NT2/D1 (cell line): ENCODE measurements around the gene POLR2J3.
"Not testable (repeated sequence)": the region's sequence is repeated elsewhere in the genome, so short reads cannot be mapped to it uniquely, and the experiment has no call there.

ENCODE experiments used
- DNase-seq: peaks from one replicate; pipeline ENCODE4 v3.0.0-alpha.2; 2011; ENCODE audit warnings: low read depth, low spot score
- H3K27me3 ChIP-seq: 2 replicates; pipeline ENCODE4 v1.6.0; 2011; ENCODE audit warnings: mild to moderate bottlenecking; ENCODE audit not compliant: insufficient read length, insufficient read depth
- H3K36me3 ChIP-seq: 2 replicates; pipeline ENCODE4 v1.6.1; 2011; ENCODE audit warnings: mild to moderate bottlenecking, low read length, mixed read lengths; ENCODE audit not compliant: insufficient read depth, insufficient read length
- H3K4me1 ChIP-seq: 2 replicates; pipeline ENCODE4 v1.5.1; 2011; ENCODE audit not compliant: insufficient read depth, insufficient read length
- H3K4me3 ChIP-seq: 2 replicates; pipeline ENCODE4 v1.5.1; 2011; ENCODE audit warnings: low read depth; ENCODE audit not compliant: insufficient read length
- H3K9ac ChIP-seq: 2 replicates; pipeline ENCODE4 v1.6.0; 2011; ENCODE audit warnings: low read depth; ENCODE audit not compliant: insufficient read length
- H3K9me3 ChIP-seq: 2 replicates; pipeline ENCODE4 v1.5.1; 2011; ENCODE audit warnings: mild to moderate bottlenecking, low read length; ENCODE audit not compliant: insufficient read depth

The POLR2J3 gene

DNA sequence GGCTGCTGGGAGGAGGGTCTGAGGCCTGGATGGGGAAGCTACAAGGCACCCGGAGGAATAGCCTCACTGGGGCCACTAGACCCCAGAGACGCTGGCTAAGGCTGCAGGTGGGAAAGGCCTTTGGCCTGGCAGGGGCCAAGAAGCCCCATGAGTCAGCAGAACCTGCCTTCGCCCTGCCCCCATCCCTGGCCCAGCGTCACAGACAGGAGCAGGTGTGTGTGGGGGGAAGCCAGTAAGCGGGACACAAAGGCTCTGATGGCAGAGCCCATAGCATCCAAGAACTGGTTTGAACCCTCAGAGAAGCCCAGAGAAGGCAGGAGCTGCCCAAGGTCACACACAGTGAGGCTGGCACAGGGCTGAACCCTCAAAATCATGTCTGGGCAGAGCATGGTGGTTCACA is 34.5 kb upstream of the POLR2J3 start:
- not testable (repeated sequence) for H3K4me1 ChIP-seq, H3K36me3 ChIP-seq, DNase-seq, H3K9me3 ChIP-seq, H3K27me3 ChIP-seq, H3K4me3 ChIP-seq, H3K9ac ChIP-seq

DNA sequence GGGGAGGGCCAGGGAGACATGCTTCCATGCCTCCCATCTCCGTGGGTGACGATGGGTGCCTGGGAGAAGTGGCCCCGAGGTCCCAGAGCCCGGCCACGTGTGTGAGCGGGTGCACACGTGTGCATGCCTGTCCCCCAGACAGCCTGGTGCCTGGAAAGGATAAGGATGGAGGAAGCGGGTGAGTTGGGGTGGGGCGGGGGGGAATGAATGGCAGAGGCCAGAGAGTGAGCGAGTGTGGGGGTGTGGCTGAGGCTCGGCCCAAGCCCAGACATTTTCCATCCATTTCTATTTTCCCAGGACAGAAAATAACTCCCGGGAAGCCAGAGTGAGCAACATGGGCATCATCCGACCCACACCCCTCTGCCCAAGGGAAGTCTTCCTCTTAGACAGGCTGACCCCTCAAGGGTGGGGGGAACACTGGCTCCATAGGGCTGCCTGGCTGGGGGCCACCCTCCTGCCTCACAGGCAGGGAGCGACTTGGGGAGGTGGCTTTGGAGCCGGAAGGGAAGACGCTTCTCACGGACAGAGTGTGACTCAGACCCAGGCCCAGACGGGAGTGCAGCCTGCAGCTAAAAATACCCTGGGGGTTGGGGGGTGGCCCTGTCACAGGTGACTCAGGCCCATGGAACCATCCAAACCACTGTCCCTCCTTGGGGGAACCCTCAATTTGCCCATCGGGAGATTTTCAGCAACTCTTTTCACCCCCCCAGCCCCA is 32.2 kb upstream of the POLR2J3 start:
- H3K9ac ChIP-seq, DNase-seq, H3K4me3 ChIP-seq, H3K9me3 ChIP-seq, H3K36me3 ChIP-seq, H3K27me3 ChIP-seq, H3K4me1 ChIP-seq: not testable (repeated sequence)

DNA sequence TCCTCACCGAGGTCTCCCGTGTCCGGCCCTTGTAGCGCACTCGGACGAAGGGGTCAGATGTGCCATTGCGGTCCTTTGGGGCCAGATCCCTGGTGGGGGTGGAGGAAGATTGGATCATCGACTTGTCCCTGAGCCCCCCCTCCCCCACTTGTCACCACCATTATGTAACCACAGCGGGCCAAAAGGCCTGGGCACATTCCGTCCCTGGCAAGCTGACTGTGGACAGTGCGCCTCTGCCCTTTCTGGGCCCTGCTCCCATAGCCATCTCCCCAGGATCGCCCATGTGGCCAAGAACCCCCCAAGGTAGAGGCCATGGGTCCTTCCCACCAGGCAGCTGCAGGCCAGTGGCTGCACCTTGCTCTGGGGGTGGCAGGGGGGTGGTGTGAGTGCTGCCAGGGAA is 29.9 kb upstream of the POLR2J3 start:
- not testable (repeated sequence) for H3K9me3 ChIP-seq, H3K27me3 ChIP-seq, H3K36me3 ChIP-seq, DNase-seq, H3K9ac ChIP-seq, H3K4me3 ChIP-seq, H3K4me1 ChIP-seq

DNA sequence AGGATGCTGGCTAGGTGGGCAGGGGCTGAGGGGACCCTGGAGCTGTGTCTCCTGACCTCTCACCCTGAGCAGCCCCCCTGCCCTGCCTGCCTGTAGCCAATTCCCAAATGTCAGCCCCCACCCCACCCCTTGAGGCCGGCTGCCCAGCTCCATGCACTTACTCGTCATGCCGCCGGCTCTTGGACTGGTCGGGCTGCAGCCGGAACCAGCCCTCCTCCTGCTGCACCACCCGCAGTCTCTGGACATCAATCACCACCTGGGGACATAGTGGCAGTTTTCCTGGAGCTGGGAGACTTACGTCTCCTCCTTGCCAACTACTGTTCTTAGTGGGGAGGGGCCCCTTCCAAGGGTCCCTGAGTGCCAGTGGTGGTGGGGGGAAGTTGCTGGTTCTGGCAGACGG is 27.3 kb upstream of the POLR2J3 start:
- DNase-seq, H3K9ac ChIP-seq, H3K36me3 ChIP-seq, H3K4me3 ChIP-seq, H3K9me3 ChIP-seq, H3K4me1 ChIP-seq, H3K27me3 ChIP-seq: not testable (repeated sequence)

DNA sequence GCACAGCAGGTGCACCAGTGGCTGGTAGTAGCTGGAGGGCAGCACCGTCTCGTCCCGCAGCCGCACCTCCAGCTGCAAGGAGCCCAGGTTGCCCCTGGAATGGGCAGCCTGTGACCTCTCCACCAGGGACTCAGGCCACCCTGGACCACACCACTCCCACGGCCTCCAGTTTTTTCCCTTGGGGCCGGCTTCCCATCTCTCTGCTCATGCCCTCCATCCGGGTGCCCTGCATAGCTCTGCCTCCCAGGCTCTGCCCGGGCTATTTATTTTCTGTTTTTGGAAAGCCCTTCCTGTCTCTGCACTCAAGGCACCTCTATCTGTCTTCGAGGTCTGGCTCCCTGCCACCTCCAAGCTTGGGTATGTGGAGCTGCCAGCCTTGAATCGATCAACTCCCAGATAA is 23.7 kb upstream of the POLR2J3 start:
- H3K4me3 ChIP-seq, DNase-seq, H3K4me1 ChIP-seq: not testable (repeated sequence)

DNA sequence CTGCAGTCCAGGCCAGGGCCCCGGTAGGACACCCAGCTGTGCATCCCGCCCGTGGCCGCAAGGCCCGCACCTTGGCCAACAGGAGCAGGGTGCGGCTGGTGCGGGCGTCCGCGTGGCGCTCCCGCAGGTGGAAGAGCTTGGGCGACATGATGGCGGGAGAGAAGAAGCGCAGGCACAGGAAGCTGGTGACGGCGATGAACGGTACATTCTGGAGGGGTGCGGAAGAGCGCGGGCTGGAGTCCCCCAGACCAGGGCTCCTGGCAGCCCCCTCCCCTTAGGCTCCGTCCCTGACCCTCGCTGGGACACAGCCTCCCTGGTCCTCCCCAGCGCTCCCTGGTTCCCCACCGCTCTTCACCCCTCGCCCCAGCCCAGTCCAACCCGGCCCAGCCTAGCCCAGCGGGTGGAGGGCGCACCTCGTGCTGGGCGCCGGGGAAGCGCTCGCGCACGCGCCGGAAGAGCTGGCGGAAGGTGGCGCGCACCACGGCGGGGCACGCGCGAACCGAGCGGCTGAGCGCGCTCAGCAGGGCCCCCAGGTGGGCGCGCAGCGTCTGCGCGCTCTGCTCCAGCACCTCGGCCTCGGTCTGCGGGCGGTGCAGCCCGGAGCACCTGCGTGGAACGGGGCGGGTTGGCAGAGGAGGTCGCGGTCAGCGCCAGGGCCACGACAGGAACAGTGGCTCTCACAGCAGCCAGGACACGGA is 21.4 kb upstream of the POLR2J3 start:
- H3K27me3 ChIP-seq, H3K9me3 ChIP-seq, H3K36me3 ChIP-seq, H3K9ac ChIP-seq, DNase-seq, H3K4me1 ChIP-seq, H3K4me3 ChIP-seq: not testable (repeated sequence)

More for the DNA sequence above, 23.7 kb upstream of the POLR2J3 start:
- not testable (repeated sequence) for H3K9ac ChIP-seq, H3K36me3 ChIP-seq, H3K9me3 ChIP-seq, H3K27me3 ChIP-seq

DNA sequence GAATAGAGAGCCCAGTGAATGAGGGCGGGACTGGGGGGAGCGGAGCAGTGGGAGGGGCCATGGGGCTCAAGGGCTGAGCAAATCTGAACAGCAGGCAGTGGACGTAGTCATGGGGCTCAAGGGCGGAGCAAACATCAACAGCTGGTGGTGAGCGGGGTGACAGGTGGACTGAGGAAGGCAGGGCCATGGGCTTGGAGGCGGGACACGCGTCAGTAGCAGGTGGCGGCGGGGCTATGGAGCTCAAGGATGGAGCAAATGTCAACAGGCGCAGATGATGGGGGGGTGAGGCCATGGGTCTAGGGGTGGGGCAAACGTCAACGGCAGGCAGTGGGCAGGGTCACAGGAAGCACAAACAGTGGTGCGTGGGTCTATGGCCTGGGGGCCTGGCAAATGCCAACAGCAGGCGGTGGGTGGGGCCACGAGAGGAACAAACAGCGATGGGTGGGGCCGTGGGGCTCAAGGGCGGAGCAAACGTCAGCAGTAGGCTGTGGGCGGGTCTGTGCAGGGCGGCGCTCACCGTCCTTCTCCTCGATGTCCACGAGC is 20.2 kb upstream of the POLR2J3 start:
- not testable (repeated sequence) for H3K36me3 ChIP-seq, H3K9ac ChIP-seq, H3K4me3 ChIP-seq, H3K4me1 ChIP-seq, H3K27me3 ChIP-seq, H3K9me3 ChIP-seq, DNase-seq

DNA sequence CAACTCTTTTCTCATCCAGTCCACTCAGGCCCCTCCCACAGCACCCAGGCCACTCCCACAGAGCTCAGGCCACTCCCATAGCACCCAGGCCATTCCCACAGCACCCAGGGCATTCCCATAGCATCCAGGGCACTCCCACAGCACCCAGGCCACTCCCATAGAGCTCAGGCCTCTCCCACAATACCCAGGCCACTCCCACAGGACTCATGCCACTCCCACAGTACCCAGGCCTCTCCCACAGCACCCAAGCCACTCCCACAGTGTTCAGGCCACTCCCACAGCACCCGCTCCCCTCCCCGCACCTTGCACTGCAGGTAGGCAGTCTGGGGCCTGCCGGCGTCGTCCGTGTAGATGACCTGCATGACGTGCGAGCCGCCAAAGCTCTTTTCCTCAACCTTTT is 17.5 kb upstream of the POLR2J3 start:
- H3K9me3 ChIP-seq, H3K4me3 ChIP-seq, DNase-seq, H3K9ac ChIP-seq, H3K4me1 ChIP-seq, H3K36me3 ChIP-seq, H3K27me3 ChIP-seq: not testable (repeated sequence)

DNA sequence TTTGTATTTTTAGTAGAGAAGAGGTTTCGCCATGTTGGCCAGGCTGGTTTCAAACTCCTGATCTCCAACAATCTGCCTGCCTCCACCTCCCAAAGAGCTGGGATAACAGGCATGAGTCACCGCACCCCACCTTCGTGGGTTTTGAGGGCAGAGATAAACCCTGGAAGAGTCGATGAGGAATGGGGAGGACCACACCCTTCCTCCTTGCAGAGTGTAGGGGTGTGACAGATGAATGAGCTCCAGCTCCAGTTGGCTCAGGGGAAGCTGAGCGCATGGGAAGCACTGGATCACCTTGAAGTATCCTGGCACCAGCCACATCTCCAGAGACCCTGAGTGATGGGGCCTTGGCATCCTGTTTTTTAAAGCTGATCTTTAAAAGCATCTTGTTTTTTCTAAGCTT is 11.1 kb upstream of the POLR2J3 start:
- DNase-seq, H3K9me3 ChIP-seq, H3K4me1 ChIP-seq, H3K4me3 ChIP-seq, H3K36me3 ChIP-seq, H3K27me3 ChIP-seq, H3K9ac ChIP-seq: not testable (repeated sequence)

DNA sequence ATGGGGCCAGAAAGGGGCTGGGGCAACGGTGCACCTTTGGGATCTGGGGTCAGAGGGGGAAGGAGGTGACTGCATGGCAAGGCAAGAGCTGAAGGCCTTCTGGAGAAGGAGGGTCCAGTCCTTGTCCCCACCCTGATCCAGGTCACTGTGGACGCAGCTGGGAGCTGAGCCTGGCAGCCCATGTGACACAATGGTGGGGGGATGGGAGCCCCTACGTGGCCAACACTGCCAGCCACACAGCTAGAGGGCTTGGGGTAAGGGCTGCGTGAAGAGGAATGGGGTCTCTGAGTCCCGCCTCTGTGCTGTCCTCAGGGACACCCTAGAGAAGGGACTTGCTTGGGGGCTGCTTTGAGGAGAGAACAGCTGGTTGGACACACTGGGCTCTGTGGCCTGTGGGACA is 9.3 kb upstream of the POLR2J3 start:
- H3K4me1 ChIP-seq, DNase-seq, H3K36me3 ChIP-seq, H3K9me3 ChIP-seq, H3K27me3 ChIP-seq, H3K9ac ChIP-seq, H3K4me3 ChIP-seq: not testable (repeated sequence)

DNA sequence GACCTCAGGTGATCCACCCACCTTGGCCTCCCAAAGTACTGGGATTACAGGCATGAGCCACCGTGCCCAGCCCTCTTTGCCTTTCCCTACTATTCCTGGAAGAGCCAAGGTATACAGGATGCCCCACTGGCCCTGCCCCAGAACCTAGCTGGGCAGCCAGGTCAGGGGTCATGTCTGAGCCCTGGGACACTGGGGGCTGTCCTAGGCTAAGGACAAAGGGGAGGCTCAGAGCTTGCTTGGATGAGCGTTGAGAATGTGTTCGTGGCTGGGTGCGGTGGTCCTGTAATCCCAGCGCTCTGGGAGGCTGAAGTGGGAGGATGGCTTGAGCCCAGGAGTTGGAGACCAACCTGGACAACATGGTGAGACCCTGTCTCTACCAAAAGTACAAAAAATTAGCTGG is 6.1 kb upstream of the POLR2J3 start:
- H3K9ac ChIP-seq, H3K4me1 ChIP-seq, DNase-seq, H3K36me3 ChIP-seq, H3K4me3 ChIP-seq, H3K27me3 ChIP-seq, H3K9me3 ChIP-seq: not testable (repeated sequence)
